Cardiac fibroblast (primary cell): ENCODE data around the gene DLGAP3.
"Not testable (repeated sequence)": the region's sequence is repeated elsewhere in the genome, so short reads cannot be mapped to it uniquely, and the experiment has no call there.

Source experiments
- DNase-seq, 2 donors: peaks; one replicate each; pipeline versions ENCODE4 v3.0.0 to v3.0.0-alpha.2; 2010; ENCODE audit warnings: low read depth in 2 of 2
- H3K4me3 ChIP-seq, 2 donors: replicated peaks in 1 of 2; 1 replicate in 1 of 2; 2 replicates in 1 of 2; pipeline ENCODE4 v1.5.1; 2011; ENCODE audit warnings: low read depth in 2 of 2, low read length in 2 of 2, mild to moderate bottlenecking in 2 of 2, moderate library complexity in 1 of 2
- TF ChIP-seq, protein P1 (sequence below): IDR thresholded peaks from one replicate; pipeline ENCODE4 v1.5.1; 2011; ENCODE audit warnings: low read depth, mild to moderate bottlenecking, low read length, inconsistent platforms

Gene DLGAP3

DNA sequence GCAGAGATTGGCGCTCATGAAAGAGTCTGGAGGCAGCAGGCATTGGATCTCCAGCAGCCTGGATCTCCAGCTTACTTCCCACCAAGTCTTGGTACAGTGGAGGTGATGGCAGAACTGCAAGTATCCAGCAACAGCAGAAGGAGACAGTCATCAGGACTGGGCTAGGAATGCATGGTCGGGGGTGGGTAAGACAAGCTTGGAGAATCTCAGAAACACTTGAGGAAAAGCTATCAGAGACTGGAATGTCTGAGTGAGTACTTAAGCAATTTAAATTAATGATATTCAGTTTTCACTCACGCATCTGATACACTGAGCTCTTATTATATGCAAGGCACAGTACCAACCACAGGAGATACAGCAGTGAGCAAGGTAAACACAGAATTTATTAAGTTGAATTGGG is 45.9 kb upstream of the DLGAP3 start:
- TF ChIP-seq, protein P1, sequence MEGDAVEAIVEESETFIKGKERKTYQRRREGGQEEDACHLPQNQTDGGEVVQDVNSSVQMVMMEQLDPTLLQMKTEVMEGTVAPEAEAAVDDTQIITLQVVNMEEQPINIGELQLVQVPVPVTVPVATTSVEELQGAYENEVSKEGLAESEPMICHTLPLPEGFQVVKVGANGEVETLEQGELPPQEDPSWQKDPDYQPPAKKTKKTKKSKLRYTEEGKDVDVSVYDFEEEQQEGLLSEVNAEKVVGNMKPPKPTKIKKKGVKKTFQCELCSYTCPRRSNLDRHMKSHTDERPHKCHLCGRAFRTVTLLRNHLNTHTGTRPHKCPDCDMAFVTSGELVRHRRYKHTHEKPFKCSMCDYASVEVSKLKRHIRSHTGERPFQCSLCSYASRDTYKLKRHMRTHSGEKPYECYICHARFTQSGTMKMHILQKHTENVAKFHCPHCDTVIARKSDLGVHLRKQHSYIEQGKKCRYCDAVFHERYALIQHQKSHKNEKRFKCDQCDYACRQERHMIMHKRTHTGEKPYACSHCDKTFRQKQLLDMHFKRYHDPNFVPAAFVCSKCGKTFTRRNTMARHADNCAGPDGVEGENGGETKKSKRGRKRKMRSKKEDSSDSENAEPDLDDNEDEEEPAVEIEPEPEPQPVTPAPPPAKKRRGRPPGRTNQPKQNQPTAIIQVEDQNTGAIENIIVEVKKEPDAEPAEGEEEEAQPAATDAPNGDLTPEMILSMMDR: no peak
- H3K4me3 ChIP-seq: no peak overlapping the region
- no peak for DNase-seq

DNA sequence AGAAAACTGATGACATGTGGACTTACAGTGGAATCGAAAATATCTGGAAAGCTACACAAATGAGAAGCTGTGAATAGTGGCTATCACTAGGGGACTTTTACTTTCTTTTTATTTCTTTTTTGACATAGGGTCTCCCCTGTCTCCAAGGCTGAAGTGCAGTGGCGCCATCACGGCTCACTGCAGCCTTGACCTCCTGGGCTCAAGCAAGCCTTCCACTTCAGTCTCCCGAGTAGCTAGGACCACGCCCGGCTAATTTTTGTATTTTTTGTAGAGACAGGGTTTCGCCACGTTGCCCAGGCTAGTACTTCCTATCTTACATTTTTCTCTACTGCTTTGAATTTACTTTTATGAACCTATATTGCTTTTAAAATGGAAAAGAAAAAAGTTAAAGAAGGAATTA is 45.2 kb upstream of the DLGAP3 start:
- no peak overlapping the region for H3K4me3 ChIP-seq
- TF ChIP-seq, protein P1: no peak
- DNase-seq: no peak

DNA sequence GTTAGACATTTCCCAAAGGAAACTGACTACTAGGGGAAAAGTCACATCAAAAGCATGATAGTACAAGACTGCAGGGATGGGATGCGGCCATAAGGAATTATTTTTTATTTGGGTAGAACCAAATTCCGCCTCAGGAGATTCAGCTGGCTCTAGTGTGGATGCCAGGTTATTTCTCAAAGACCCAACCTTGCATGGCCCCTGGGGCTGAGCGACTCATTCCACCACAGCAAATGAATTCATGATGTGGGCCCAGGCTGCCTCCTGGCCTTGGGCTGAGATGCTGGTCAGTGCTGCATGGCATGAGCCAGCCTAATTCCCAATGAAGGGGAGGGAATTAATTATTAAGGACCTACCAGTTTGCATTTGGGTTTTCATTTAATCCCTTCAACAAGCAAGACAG is 43.9 kb upstream of the DLGAP3 start:
- DNase-seq: no peak
- H3K4me3 ChIP-seq: no peak overlapping the region
- TF ChIP-seq, protein P1: no peak

DNA sequence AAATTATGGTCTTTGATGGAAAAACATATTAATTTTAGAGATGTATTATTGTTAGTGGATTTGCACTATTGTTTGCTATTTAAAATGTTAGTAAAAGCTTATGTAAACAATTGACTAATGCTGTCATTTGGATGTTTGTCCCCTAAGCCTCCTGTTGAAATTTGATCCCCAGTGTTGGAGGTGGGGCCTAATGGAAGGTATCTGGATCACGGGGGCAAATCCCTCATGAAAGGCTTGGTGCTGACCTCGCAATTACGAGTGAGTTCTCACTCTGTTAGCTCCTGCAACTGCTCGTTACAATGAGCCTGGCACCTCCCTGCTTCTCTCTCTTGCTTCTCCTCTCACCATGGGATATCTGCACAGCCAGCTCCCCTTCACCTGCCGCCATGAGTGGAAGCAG is 41.4 kb upstream of the DLGAP3 start:
- TF ChIP-seq, protein P1: no peak
- no peak for DNase-seq
- no peak overlapping the region for H3K4me3 ChIP-seq

DNA sequence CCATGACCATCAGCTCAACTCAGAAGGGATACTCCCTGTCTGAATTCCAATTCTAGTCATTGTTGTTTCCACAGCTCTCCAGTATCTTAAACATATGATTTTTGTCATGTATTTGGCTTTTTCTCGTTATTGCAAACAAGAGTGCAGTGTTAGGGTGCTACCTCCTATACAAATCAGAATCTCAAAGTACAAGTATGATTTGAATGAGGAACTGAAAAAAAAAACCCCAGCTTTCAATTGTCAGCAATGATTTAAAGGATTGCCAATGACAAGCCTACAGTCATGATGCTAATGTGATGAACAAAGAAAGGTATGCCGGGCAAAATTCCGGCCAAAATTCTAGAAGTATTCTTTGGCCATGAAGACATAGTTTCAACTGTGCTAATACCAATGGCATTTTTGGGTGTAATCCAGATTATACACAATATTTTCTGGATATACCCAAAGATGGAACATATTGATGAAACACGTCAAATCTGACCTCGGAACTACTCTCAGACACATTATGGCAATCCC is 40.8 kb upstream of the DLGAP3 start:
- H3K4me3 ChIP-seq: no peak overlapping the region
- TF ChIP-seq, protein P1: no peak
- peak in 1 of 2 donors; percentile 48 for DNase-seq

DNA sequence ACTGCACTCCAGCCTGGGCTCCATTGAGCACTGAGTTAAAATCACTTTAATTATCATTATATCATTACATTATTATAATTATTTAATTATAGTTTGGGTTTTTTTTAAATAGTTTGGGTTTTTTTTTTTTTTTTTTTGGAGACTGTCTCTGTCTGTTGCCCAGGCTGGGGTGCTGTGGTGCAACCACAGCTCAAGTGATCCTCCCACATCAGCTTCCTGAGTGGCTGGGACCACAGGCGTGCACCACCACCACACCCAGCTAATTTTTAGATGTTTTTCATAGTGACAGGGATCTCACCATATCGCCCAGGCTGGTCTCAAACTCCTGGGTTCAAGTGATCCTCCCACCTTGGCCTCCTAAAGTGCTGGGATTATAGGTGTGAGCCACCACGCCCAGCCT is 38.8 kb upstream of the DLGAP3 start:
- H3K4me3 ChIP-seq, DNase-seq: not testable (repeated sequence)

DNA sequence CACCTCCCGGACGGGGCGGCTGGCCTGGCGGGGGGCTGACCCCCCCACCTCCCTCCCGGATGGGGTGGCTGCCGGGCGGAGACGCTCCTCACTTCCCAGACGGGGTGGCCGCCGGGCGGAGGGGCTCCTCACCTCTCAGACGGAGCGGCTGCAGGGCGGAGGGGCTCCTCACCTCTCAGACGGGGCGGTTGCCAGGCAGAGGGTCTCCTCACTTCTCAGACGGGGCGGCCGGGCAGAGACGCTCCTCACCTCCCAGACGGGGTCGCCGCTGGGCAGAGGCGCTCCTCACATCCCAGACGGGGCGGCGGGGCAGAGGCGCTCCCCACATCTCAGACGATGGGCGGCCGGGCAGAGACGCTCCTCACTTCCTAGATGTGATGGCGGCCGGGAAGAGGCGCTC is 38.2 kb upstream of the DLGAP3 start:
- not testable (repeated sequence) for DNase-seq, H3K4me3 ChIP-seq

DNA sequence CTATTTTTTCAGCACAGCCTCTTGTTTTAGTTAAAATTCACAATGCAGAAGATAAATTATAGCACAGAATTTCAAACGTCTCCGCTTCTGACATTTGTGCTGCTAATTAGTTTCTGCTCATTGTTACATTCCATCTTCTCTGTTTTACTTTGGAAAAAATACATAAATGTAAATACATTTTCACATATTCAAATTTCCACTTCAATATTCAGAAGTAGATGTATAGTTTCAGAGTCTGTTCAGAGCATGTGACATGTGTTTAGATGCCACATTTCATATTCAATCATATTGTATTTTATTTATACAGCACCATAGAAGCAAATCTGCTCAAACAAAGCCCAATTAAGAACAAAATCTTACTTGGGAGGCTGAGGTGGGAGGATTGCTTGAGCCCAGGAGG is 36.1 kb upstream of the DLGAP3 start:
- DNase-seq: no peak
- TF ChIP-seq, protein P1: no peak
- H3K4me3 ChIP-seq: no peak overlapping the region
